HEK293T (cell line): ENCODE data around the gene PLEKHA7.

ENCODE experiments used
- CTCF ChIA-PET: fragments of 350-600 bp; formaldehyde crosslinking; extraction: SDS; loops from one replicate; lab custom pipeline; 2021; ENCODE audit warnings: antibody characterized with exemption, inconsistent platforms; lab: Yijun Ruan, JAX
- POLR2A ChIA-PET: fragments of 350-600 bp; formaldehyde crosslinking; extraction: SDS; loops from one replicate; lab custom pipeline; 2020; ENCODE audit warnings: antibody characterized with exemption, inconsistent platforms; lab: Yijun Ruan, JAX
- DNase-seq: peaks from one replicate; pipeline ENCODE4 v3.0.0; 2012; ENCODE audit warnings: mixed read lengths; ENCODE audit errors: extremely low spot score
- ARNT ChIP-seq: fragments of 450-650 bp; IDR thresholded peaks from 2 replicates; pipeline ENCODE4 v1.6.1; 2017; ENCODE audit warnings: mild to moderate bottlenecking
- BHLHE40 ChIP-seq: fragments of 450-650 bp; IDR thresholded peaks from 2 replicates; pipeline ENCODE4 v1.6.1; 2016; ENCODE audit warnings: mild to moderate bottlenecking, moderate library complexity, borderline replicate concordance
- CTBP1 ChIP-seq: fragments of 450-650 bp; IDR thresholded peaks from 2 replicates; pipeline ENCODE4 v1.6.1; 2016; ENCODE audit warnings: borderline replicate concordance
- ELF4 ChIP-seq: fragments of 450-650 bp; IDR thresholded peaks from 2 replicates; pipeline ENCODE4 v1.6.1; 2017; ENCODE audit warnings: antibody characterized with exemption
- FOXA1 ChIP-seq: fragments of 450-650 bp; IDR thresholded peaks from 2 replicates; pipeline ENCODE4 v1.6.1; 2016; ENCODE audit warnings: mild to moderate bottlenecking
- FOXK2 ChIP-seq: fragments of 450-650 bp; IDR thresholded peaks from 2 replicates; pipeline ENCODE4 v1.6.1; 2016; ENCODE audit warnings: mild to moderate bottlenecking
- FOXM1 ChIP-seq: fragments of 450-650 bp; IDR thresholded peaks from 2 replicates; pipeline ENCODE4 v1.6.1; 2017; ENCODE audit warnings: mild to moderate bottlenecking, borderline replicate concordance
- HDGF ChIP-seq: fragments of 450-650 bp; IDR thresholded peaks from 2 replicates; pipeline ENCODE4 v1.6.1; 2017; ENCODE audit warnings: antibody characterized with exemption, borderline replicate concordance
- L3MBTL2 ChIP-seq: fragments of 450-650 bp; conservative IDR thresholded peaks from 2 replicates; pipeline ENCODE4 v1.6.1; 2016; ENCODE audit warnings: mild to moderate bottlenecking
- LEF1 ChIP-seq: fragments of 450-650 bp; IDR thresholded peaks from 2 replicates; pipeline ENCODE4 v1.6.1; 2017; ENCODE audit warnings: mild to moderate bottlenecking, borderline replicate concordance
- NFRKB ChIP-seq: fragments of 450-650 bp; IDR thresholded peaks from 2 replicates; pipeline ENCODE4 v1.6.1; 2016; ENCODE audit warnings: mild to moderate bottlenecking, moderate library complexity
- SP1 ChIP-seq: fragments of 450-650 bp; IDR thresholded peaks from 2 replicates; pipeline ENCODE4 v1.6.1; 2017
- SUZ12 ChIP-seq: fragments of 450-650 bp; IDR thresholded peaks from 2 replicates; pipeline ENCODE4 v1.6.1; 2016; ENCODE audit warnings: mild to moderate bottlenecking
- TARDBP ChIP-seq: fragments of 450-650 bp; IDR thresholded peaks from 2 replicates; pipeline ENCODE4 v1.6.1; 2016
- ZNF384 ChIP-seq: fragments of 450-650 bp; IDR thresholded peaks from 2 replicates; pipeline ENCODE4 v1.6.1; 2016
- TF ChIP-seq, protein P1 (sequence below): fragments of 450-650 bp; IDR thresholded peaks from 2 replicates; pipeline ENCODE4 v1.6.1; 2016

The PLEKHA7 gene

GRCh38 chr11:16785520-16786128 lies 228.6 kb downstream of the PLEKHA7 start:
- ChIA-PET CTCF (interaction anchor here (0.5 to 1.5 kb wide), 9 partner anchors 9 to 1330 kb away, joined by 3 to 7 read pairs (median 3); no protein-coding TSS in a partner anchor), POLR2A (no interaction called here)
- peak; percentile 83 for DNase-seq
- TF ChIP-seq ELF4 (no peak), NFRKB (no peak), FOXK2 (no peak), L3MBTL2 (no peak), FOXA1 (no peak), HDGF (no peak), CTBP1 (no peak), SP1 (no peak), SUZ12 (no peak)

DNA sequence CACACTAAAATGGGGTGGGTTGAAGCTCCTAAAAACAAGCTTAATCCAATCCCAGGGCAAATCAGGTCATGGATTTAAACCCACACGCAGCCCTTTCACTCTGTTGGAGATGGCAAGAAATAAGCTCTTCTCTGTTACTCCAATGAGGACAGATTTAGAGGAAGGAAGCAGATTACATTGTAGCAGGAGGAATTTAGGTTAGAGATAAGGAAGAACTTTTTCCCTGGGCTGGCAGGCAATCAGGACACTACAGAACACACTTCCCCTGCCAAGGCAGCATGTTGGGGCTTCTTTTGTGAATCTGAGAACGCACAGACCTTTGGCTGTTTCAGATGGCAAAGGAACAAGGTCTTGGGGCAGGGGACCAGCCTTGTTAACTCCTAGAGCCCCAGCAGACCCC lies 229.5 kb downstream of the PLEKHA7 start:
- DNase-seq, result no peak
- ChIA-PET POLR2A (interaction anchor here (1.0 kb wide), 1 partner anchor 13 kb away, joined by 3 read pairs; no protein-coding TSS in a partner anchor), CTCF (interaction anchor here (0.5 to 1.6 kb wide), 4 partner anchors 8 to 422 kb away, joined by 3 to 5 read pairs (median 4); no protein-coding TSS in a partner anchor)
- TF ChIP-seq HDGF (no peak), ELF4 (no peak), ARNT (no peak), BHLHE40 (no peak), L3MBTL2 (no peak), CTBP1 (no peak), SP1 (no peak), ZNF384 (no peak), FOXM1 (no peak)
- TF ChIP-seq, protein P1, sequence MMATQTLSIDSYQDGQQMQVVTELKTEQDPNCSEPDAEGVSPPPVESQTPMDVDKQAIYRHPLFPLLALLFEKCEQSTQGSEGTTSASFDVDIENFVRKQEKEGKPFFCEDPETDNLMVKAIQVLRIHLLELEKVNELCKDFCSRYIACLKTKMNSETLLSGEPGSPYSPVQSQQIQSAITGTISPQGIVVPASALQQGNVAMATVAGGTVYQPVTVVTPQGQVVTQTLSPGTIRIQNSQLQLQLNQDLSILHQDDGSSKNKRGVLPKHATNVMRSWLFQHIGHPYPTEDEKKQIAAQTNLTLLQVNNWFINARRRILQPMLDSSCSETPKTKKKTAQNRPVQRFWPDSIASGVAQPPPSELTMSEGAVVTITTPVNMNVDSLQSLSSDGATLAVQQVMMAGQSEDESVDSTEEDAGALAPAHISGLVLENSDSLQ, result no peak

DNA sequence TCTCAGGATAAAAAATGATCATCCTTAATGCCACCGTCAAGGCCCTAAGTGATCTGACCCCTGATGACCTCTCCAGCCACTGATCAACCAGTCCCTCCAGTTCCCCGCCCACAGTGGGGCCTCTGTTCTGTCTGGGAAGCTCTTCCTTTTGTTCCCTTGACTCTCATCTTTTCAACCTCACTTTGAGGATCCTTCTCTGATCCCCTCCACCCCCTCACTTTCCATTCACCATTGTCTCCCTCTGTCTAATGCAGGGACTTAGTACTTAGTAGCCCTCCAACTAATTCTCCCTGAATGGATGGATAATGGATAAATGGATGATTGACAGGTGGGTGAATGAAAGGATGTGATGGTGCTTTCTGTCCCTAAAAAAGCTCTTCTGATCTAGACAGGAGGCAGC lies 230.1 kb downstream of the PLEKHA7 start:
- ChIA-PET POLR2A (interaction anchor here (1.0 kb wide), 1 partner anchor 14 kb away, joined by 3 read pairs; no protein-coding TSS in a partner anchor), CTCF (interaction anchor here (1.5 to 1.6 kb wide), 2 partner anchors 21 to 279 kb away, joined by 4 to 5 read pairs; no protein-coding TSS in a partner anchor)
- DNase-seq, result no peak
- TF ChIP-seq, protein P1, result peak; percentile 68; the same call in 1 of the 2 replicates
- TF ChIP-seq ELF4 (no peak), FOXK2 (no peak), FOXM1 (no peak), ZNF384 (no peak), L3MBTL2 (no peak), SP1 (no peak), TARDBP (no peak)

DNA sequence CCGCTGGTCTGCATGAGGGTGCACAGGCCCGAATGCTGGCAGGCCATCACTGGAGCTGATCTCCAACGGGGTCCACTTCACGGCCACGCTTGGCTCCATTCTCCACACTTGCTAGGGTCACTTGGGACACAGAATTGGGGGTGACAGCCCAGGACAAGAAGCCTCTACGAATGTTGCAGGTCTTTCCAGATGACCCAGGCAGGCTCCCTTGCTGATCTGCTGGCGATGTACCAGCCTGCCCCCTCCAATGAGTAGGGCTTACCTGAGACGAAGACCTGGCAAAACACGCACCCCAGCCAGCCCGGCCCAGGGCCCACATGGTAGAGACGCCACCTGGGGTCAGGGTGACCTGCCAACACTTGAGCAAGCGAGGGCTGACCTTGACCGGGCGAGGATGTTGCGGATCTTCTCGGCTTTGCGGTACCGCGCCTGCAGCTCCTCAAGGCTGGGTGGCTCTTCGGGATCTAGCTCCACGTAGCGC lies 230.9 kb downstream of the PLEKHA7 start:
- ChIA-PET CTCF (interaction anchor here (1.6 kb wide), 1 partner anchor 280 kb away, joined by 5 read pairs; no protein-coding TSS in a partner anchor), POLR2A (no interaction called here)
- no peak for DNase-seq
- TF ChIP-seq TARDBP (no peak), ELF4 (no peak), FOXK2 (no peak), NFRKB (no peak), FOXM1 (no peak), CTBP1 (no peak), L3MBTL2 (no peak), HDGF (no peak)

DNA sequence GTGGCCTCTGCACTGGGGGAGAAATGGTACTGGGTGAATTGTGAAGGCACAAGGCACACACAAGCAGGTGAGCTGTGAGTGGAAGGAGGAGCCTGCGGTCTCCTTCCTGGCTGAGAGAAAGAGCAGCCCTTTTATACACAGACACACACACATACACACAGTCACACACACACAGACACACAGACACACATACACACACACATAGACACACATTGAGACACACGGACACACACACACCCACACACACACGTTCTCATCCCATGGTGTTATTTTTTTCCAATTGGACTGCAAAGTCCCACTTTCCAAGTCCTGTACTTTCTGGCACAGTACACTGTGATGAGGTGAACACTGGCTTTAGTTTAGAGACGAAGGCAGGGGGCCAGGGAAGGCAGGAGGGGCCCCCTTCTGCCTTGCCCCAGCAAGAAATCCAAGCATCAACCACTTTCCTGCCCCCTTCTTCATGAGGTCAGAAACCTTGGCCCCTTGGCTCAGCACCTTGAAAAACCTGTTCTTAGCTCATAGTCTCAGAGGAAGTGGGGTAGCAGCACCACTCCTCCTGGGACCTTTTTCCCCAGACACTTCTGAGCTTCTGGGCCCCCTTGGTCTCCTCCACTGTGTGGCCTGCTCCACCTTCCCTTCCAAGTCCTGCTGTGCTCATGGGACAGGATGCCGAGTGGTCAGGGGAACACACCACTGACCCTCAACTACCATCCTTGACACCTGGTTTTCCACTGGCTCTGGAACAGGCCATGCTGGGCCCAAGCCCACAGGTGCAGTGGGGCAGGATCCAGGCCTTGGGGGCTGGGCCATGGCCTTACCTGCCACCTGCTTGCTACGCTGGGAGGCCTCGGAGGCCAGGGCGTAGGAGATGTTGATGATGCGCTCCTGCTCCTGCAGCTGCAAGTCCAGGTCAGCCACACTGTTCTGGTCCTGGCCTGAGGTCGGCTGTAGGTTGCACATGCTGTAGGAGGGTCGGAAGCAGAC lies 232.0 kb downstream of the PLEKHA7 start:
- ChIA-PET POLR2A (interaction anchor here (1.0 kb wide), 1 partner anchor 14 kb away, joined by 3 read pairs; no protein-coding TSS in a partner anchor), CTCF (interaction anchor here (0.5 kb wide), 1 partner anchor 1940 kb away, joined by 3 read pairs; no protein-coding TSS in a partner anchor)
- TF ChIP-seq, protein P1, result no peak
- TF ChIP-seq BHLHE40, result no peak
- no peak for TF ChIP-seq ELF4
- no peak for TF ChIP-seq SUZ12
- TF ChIP-seq FOXA1, result no peak
- TF ChIP-seq ZNF384, result no peak
- TF ChIP-seq LEF1, result no peak
- TF ChIP-seq NFRKB, result no peak
- no peak for TF ChIP-seq CTBP1
- TF ChIP-seq SP1, result no peak
- TF ChIP-seq FOXK2, result no peak
- no peak for TF ChIP-seq L3MBTL2
- no peak for TF ChIP-seq TARDBP
- no peak for TF ChIP-seq ARNT
- no peak for TF ChIP-seq HDGF
- no peak for TF ChIP-seq FOXM1
- no peak for DNase-seq
